ENCODE results near the gene ZBTB44.
"Not testable (repeated sequence)": the region's sequence is repeated elsewhere in the genome, so short reads cannot be mapped to it uniquely, and the experiment has no call there.

The ZBTB44 gene

GRCh38 chr11:130249929-130250328 is 64.8 kb downstream of the ZBTB44 start:
- H3K27ac Mint-ChIP-seq; H3K27me3 Mint-ChIP-seq; intact Hi-C loops (cut with micrococcal nuclease); H3K4me1 Mint-ChIP-seq (ENCODE audit: low read depth); H3K4me3 Mint-ChIP-seq: not testable (repeated sequence)
- Mint-ChIP-seq H3K36me3 (ENCODE audit: low read depth) (peaks cover 31% of the 10 kb centered on the region), H3K9me3 (peaks cover 13% of the 10 kb centered on the region)

GRCh38 chr11:130249371-130249770 is 65.3 kb downstream of the ZBTB44 start:
- H3K27ac Mint-ChIP-seq = no peak overlapping the region
- H3K4me3 Mint-ChIP-seq = no peak overlapping the region
- intact Hi-C loops (cut with micrococcal nuclease) = no loop called here
- peaks cover 11% of the 10 kb centered on the region for H3K4me1 Mint-ChIP-seq (ENCODE audit: low read depth)
- H3K27me3 Mint-ChIP-seq = no peaks in the 10 kb centered on the region
- H3K9me3 Mint-ChIP-seq = peaks cover 13% of the 10 kb centered on the region
- H3K36me3 Mint-ChIP-seq (ENCODE audit: low read depth) = peaks cover 34% of the 10 kb centered on the region

GRCh38 chr11:130247319-130247718 is 67.4 kb downstream of the ZBTB44 start:
- Mint-ChIP-seq H3K27ac (no peak overlapping the region), H3K4me3 (no peak overlapping the region), H3K9me3 (peaks cover 9% of the 10 kb centered on the region), H3K27me3 (no peaks in the 10 kb centered on the region), H3K4me1 (ENCODE audit: low read depth) (peaks cover 5% of the 10 kb centered on the region), H3K36me3 (ENCODE audit: low read depth) (peaks cover 39% of the 10 kb centered on the region)
- intact Hi-C loops (cut with micrococcal nuclease) = no loop called here

GRCh38 chr11:130246738-130247137 is 68.0 kb downstream of the ZBTB44 start:
- peaks cover 5% of the 10 kb centered on the region for H3K4me1 Mint-ChIP-seq (ENCODE audit: low read depth)
- intact Hi-C loops (cut with micrococcal nuclease) = no loop called here

GRCh38 chr11:130246270-130246669 is 68.4 kb downstream of the ZBTB44 start:
- intact Hi-C loops (cut with micrococcal nuclease) = no loop called here
- Mint-ChIP-seq H3K27ac (no peak overlapping the region), H3K4me1 (ENCODE audit: low read depth) (peaks cover 5% of the 10 kb centered on the region), H3K36me3 (ENCODE audit: low read depth) (peaks cover 31% of the 10 kb centered on the region), H3K4me3 (no peak overlapping the region), H3K9me3 (no peaks in the 10 kb centered on the region), H3K27me3 (no peaks in the 10 kb centered on the region)

More at GRCh38 chr11:130246738-130247137, 68.0 kb downstream of the ZBTB44 start:
- H3K36me3 Mint-ChIP-seq (ENCODE audit: low read depth) = peaks cover 33% of the 10 kb centered on the region
- H3K4me3 Mint-ChIP-seq = no peak overlapping the region
- H3K9me3 Mint-ChIP-seq = peaks cover 3% of the 10 kb centered on the region
- H3K27ac Mint-ChIP-seq = no peak overlapping the region
- no peaks in the 10 kb centered on the region for H3K27me3 Mint-ChIP-seq

- H3K36me3 Mint-ChIP-seq (ENCODE audit: low read depth) = peaks cover 25% of the 10 kb centered on the region
Observed at GRCh38 chr11:130245375-130245774, 69.3 kb downstream of the ZBTB44 start.

GRCh38 chr11:130244848-130245247 is 69.9 kb downstream of the ZBTB44 start:
- H3K27ac Mint-ChIP-seq = no peak overlapping the region
- peaks cover 5% of the 10 kb centered on the region for H3K4me1 Mint-ChIP-seq (ENCODE audit: low read depth)
- H3K36me3 Mint-ChIP-seq (ENCODE audit: low read depth) = peaks cover 23% of the 10 kb centered on the region
- no peaks in the 10 kb centered on the region for H3K27me3 Mint-ChIP-seq
- H3K4me3 Mint-ChIP-seq = no peak overlapping the region
- no peaks in the 10 kb centered on the region for H3K9me3 Mint-ChIP-seq
- intact Hi-C loops (cut with micrococcal nuclease) = no loop called here

More at GRCh38 chr11:130245375-130245774, 69.3 kb downstream of the ZBTB44 start:
- H3K9me3 Mint-ChIP-seq; H3K4me1 Mint-ChIP-seq (ENCODE audit: low read depth); H3K27ac Mint-ChIP-seq; H3K27me3 Mint-ChIP-seq; H3K4me3 Mint-ChIP-seq; intact Hi-C loops (cut with micrococcal nuclease): not testable (repeated sequence)

GRCh38 chr11:130243816-130244215 is 70.9 kb downstream of the ZBTB44 start:
- Mint-ChIP-seq H3K4me1 (ENCODE audit: low read depth) (peaks cover 5% of the 10 kb centered on the region), H3K27ac (no peak overlapping the region)

GRCh38 chr11:130241713-130242112 is 73.0 kb downstream of the ZBTB44 start:
- intact Hi-C loops (cut with micrococcal nuclease) = no loop called here
- no peak overlapping the region for H3K27ac Mint-ChIP-seq

More at GRCh38 chr11:130243816-130244215, 70.9 kb downstream of the ZBTB44 start:
- H3K4me3 Mint-ChIP-seq = no peak overlapping the region
- intact Hi-C loops (cut with micrococcal nuclease) = no loop called here
- H3K36me3 Mint-ChIP-seq (ENCODE audit: low read depth) = peaks cover 28% of the 10 kb centered on the region
- H3K27me3 Mint-ChIP-seq = no peaks in the 10 kb centered on the region
- no peaks in the 10 kb centered on the region for H3K9me3 Mint-ChIP-seq

GRCh38 chr11:130237282-130238006 is 77.3 kb downstream of the ZBTB44 start:
- Mint-ChIP-seq H3K4me3 (no peak overlapping the region), H3K27me3 (no peaks in the 10 kb centered on the region), H3K36me3 (ENCODE audit: low read depth) (peaks cover 53% of the 10 kb centered on the region), H3K27ac (no peak overlapping the region), H3K4me1 (ENCODE audit: low read depth) (peaks cover 7% of the 10 kb centered on the region), H3K9me3 (no peaks in the 10 kb centered on the region)
- intact Hi-C loops (cut with micrococcal nuclease) = no loop called here

More at GRCh38 chr11:130241713-130242112, 73.0 kb downstream of the ZBTB44 start:
- no peak overlapping the region for H3K4me3 Mint-ChIP-seq
- peaks cover 48% of the 10 kb centered on the region for H3K36me3 Mint-ChIP-seq (ENCODE audit: low read depth)
- no peaks in the 10 kb centered on the region for H3K27me3 Mint-ChIP-seq
- H3K9me3 Mint-ChIP-seq = no peaks in the 10 kb centered on the region
- peaks cover 5% of the 10 kb centered on the region for H3K4me1 Mint-ChIP-seq (ENCODE audit: low read depth)

- peaks cover 7% of the 10 kb centered on the region for H3K4me1 Mint-ChIP-seq (ENCODE audit: low read depth)
- no peaks in the 10 kb centered on the region for H3K27me3 Mint-ChIP-seq
- no peak overlapping the region for H3K27ac Mint-ChIP-seq
- H3K36me3 Mint-ChIP-seq (ENCODE audit: low read depth) = peaks cover 55% of the 10 kb centered on the region
- H3K9me3 Mint-ChIP-seq = no peaks in the 10 kb centered on the region
- H3K4me3 Mint-ChIP-seq = no peak overlapping the region
- intact Hi-C loops (cut with micrococcal nuclease) = no loop called here
Observed at GRCh38 chr11:130234315-130234714, 80.4 kb downstream of the ZBTB44 start.

GRCh38 chr11:130233888-130234287 is 80.8 kb downstream of the ZBTB44 start:
- H3K27ac Mint-ChIP-seq = not testable (repeated sequence)

GRCh38 chr11:130233486-130233885 is 81.2 kb downstream of the ZBTB44 start:
- H3K4me1 Mint-ChIP-seq (ENCODE audit: low read depth); H3K4me3 Mint-ChIP-seq; H3K9me3 Mint-ChIP-seq; intact Hi-C loops (cut with micrococcal nuclease); H3K27me3 Mint-ChIP-seq; H3K27ac Mint-ChIP-seq: not testable (repeated sequence)
- peaks cover 46% of the 10 kb centered on the region for H3K36me3 Mint-ChIP-seq (ENCODE audit: low read depth)

More at GRCh38 chr11:130233888-130234287, 80.8 kb downstream of the ZBTB44 start:
- H3K27me3 Mint-ChIP-seq; H3K4me3 Mint-ChIP-seq; H3K9me3 Mint-ChIP-seq; intact Hi-C loops (cut with micrococcal nuclease); H3K4me1 Mint-ChIP-seq (ENCODE audit: low read depth): not testable (repeated sequence)
- H3K36me3 Mint-ChIP-seq (ENCODE audit: low read depth) = peaks cover 50% of the 10 kb centered on the region

- no peaks in the 10 kb centered on the region for H3K9me3 Mint-ChIP-seq
- peaks cover 15% of the 10 kb centered on the region for H3K36me3 Mint-ChIP-seq (ENCODE audit: low read depth)
- H3K27ac Mint-ChIP-seq = no peak overlapping the region
- no peaks in the 10 kb centered on the region for H3K27me3 Mint-ChIP-seq
- no peaks in the 10 kb centered on the region for H3K4me1 Mint-ChIP-seq (ENCODE audit: low read depth)
- intact Hi-C loops (cut with micrococcal nuclease) = no loop called here
- H3K4me3 Mint-ChIP-seq = no peak overlapping the region
Observed at GRCh38 chr11:130227373-130227772, 87.3 kb downstream of the ZBTB44 start.
